OCI-LY7 (cell line): Measurements from ENCODE around the gene PLA1A. TPM values are rescaled to one million over a fixed set of nuclear protein-coding genes. Genes with fewer than 3 reads are reported as not detected.

Experiments used
- BruUV-seq: library from RNA; stranded (reverse); fragments of 400-500 nt; replicated peaks from 2 replicates; lab custom pipeline; 2021; lab: Mats Ljungman, UMichigan
- CTCF ChIA-PET: fragments of 300-600 bp; sonication (Branson Sonifier 250); formaldehyde crosslinking; loops from one replicate; lab custom pipeline; 2022; ENCODE audit warnings: antibody characterized with exemption; ENCODE audit not compliant: unreplicated experiment; lab: Charles Lee
- POLR2A ChIA-PET: fragments of 300-600 bp; sonication (Branson Sonifier 250); formaldehyde crosslinking; loops from one replicate; lab custom pipeline; 2022; ENCODE audit warnings: antibody characterized with exemption; lab: Charles Lee
- DNase-seq: peaks from one replicate; pipeline ENCODE4 v3.0.0-alpha.2; 2015; ENCODE audit warnings: low spot score
- H2AFZ ChIP-seq: fragments of 200-600 bp; sonication (generic), shearing (Covaris generic); 2 replicates; pipeline ENCODE4 v1.6.1; 2014; ENCODE audit warnings: mild to moderate bottlenecking, antibody characterized with exemption, low read length, moderate library complexity
- H3K27ac ChIP-seq: fragments of 200-600 bp; sonication (generic); 2 replicates; pipeline ENCODE4 v1.5.1; 2014; ENCODE audit warnings: mixed run types, low read depth, mild to moderate bottlenecking, moderate library complexity, low read length, inconsistent platforms; ENCODE audit not compliant: poor library complexity, severe bottlenecking
- H3K36me3 ChIP-seq: fragments of 200-600 bp; sonication (generic); 2 replicates; pipeline ENCODE4 v1.6.1; 2014; ENCODE audit warnings: mild to moderate bottlenecking, antibody characterized with exemption, low read length, moderate library complexity, mixed read lengths; ENCODE audit not compliant: insufficient read depth
- H3K4me1 ChIP-seq: fragments of 200-600 bp; sonication (generic); 2 replicates; pipeline ENCODE4 v1.5.1; 2014; ENCODE audit warnings: mild to moderate bottlenecking, low read length; ENCODE audit not compliant: insufficient read depth, poor library complexity, severe bottlenecking
- H3K4me2 ChIP-seq: fragments of 200-600 bp; sonication (generic); 2 replicates; pipeline ENCODE4 v1.6.1; 2014; ENCODE audit warnings: mild to moderate bottlenecking, low read length
- H3K4me3 ChIP-seq: fragments of 200-600 bp; sonication (generic); 2 replicates; pipeline ENCODE4 v1.5.1; 2014; ENCODE audit warnings: mild to moderate bottlenecking, low read depth, low read length; ENCODE audit not compliant: poor library complexity, severe bottlenecking
- H3K79me2 ChIP-seq: fragments of 200-600 bp; sonication (generic); 2 replicates; pipeline ENCODE4 v1.6.1; 2016; ENCODE audit warnings: low read depth, mild to moderate bottlenecking, low read length, moderate library complexity, mixed read lengths; ENCODE audit not compliant: insufficient read depth
- H3K9me2 ChIP-seq: fragments of 200-600 bp; sonication (generic); 2 replicates; pipeline ENCODE4 v1.6.1; 2016; ENCODE audit warnings: mild to moderate bottlenecking, low read length, mixed read lengths; ENCODE audit not compliant: insufficient read depth
- H3K9me3 ChIP-seq: fragments of 200-600 bp; sonication (generic); 2 replicates; pipeline ENCODE4 v1.6.1; 2014; ENCODE audit warnings: mild to moderate bottlenecking, mixed run types, low read length, mixed read lengths
- H4K20me1 ChIP-seq: fragments of 200-600 bp; sonication (generic); 2 replicates; pipeline ENCODE4 v1.6.1; 2014; ENCODE audit warnings: mild to moderate bottlenecking, antibody characterized with exemption, low read length, moderate library complexity, mixed read lengths; ENCODE audit not compliant: insufficient read depth
- CTCF ChIP-seq: fragments of 200-600 bp; sonication (generic); conservative IDR thresholded peaks from 2 replicates; pipeline ENCODE4 v1.5.1; 2014; ENCODE audit warnings: mild to moderate bottlenecking, antibody characterized with exemption, low read length, moderate library complexity, mixed read lengths
- EZH2phosphoT487 ChIP-seq: fragments of 200-600 bp; sonication (generic); IDR thresholded peaks from 2 replicates; pipeline ENCODE4 v1.6.1; 2018; ENCODE audit warnings: low read depth, borderline replicate concordance, mild to moderate bottlenecking, mixed run types, antibody characterized with exemption, low read length, moderate library complexity, mixed read lengths
- intact Hi-C: fragments of 100-400 bp; cut with micrococcal nuclease; formaldehyde crosslinking; loops from one replicate; pipeline ENCODE4 v1.10.0; 2022; ENCODE audit not compliant: unreplicated experiment
- total RNA-seq, 2 experiments: library from RNA; depleted of rRNA in 1 of 2; stranded (reverse); fragments of >200 nt in 1 of 2; shearing (Covaris generic) in 1 of 2; gene quantifications; 2 replicates each; pipeline ENCODE4 v1.2.3, GENCODE V29; 2014 to 2022

The PLA1A gene
- total RNA-seq, 2 experiments from 2014 or later: not detected

DNA sequence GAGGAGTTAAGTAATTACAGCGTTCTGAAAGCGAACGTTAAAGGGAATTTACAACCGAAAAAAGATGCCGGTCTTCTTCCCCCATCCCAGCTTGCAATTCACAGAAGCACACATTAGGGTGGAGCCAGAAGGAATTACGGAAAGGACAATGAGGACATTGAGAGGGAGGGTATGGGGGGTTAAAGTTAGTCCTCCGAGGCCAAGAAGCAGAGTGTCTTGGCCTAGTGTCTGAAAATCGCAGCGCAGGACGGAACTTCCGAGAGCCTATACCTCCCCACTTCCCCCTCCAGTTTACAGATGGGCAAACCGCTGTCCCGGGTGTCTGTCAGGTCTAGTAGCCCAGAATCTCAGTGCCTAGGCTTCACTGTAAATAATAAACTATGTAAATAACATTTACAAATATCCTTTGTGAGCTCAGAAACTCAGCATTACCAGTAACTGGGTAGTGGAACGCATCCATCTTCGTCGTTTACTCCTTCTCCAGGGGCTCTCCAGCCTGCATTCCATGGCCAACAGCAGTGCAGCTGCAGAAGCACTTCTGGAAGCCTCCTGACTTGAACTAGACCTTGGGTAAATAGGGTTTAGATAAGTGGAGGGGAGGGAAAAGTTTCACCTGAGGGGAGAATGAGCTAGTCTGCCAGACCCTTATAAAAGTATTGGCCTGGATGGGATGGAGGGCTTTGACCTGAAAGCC is 17.5 kb upstream of the PLA1A start:
- Histone ChIP-seq H3K27ac (no peak overlapping the region), H3K9me3 (no peaks in the 10 kb centered on the region), H3K9me2 (no peaks in the 10 kb centered on the region), H3K4me1 (peaks cover 6% of the 10 kb centered on the region), H3K36me3 (no peaks in the 10 kb centered on the region), H3K4me2 (peak overlapping the region; percentile 44), H3K79me2 (no peaks in the 10 kb centered on the region), H2AFZ (peak overlapping the region; percentile 96), H3K4me3 (peak overlapping the region; percentile 42), H4K20me1 (no peaks in the 10 kb centered on the region)
- intact Hi-C loops: no loop called here
- peak; percentile 28 for DNase-seq
- POLR2A ChIA-PET: interaction anchor here (0.7 kb wide), 2 partner anchors 13 to 339 kb away, joined by 3 read pairs; no protein-coding TSS in a partner anchor
- CTCF ChIA-PET: no interaction called here
- BruUV-seq: no TSS peak
- TF ChIP-seq CTCF: no peak
- TF ChIP-seq EZH2phosphoT487: no peak

DNA sequence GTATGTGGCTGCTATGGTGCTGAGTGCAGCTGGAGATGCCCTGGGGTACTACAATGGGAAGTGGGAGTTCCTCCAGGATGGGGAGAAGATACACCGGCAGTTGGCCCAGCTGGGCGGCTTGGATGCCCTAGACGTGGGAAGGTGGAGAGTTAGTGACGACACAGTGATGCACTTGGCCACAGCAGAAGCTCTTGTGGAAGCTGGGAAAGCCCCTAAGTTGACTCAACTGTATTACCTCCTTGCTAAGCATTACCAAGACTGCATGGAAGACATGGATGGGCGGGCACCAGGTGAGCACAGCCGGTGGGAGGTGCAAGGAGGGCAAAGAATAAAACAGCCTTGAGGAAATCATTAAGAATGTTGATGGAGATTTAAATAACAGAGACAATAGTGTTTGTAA is 15.5 kb upstream of the PLA1A start:
- Histone ChIP-seq H4K20me1 (no peaks in the 10 kb centered on the region), H3K9me3 (no peaks in the 10 kb centered on the region), H3K79me2 (no peaks in the 10 kb centered on the region), H3K9me2 (no peaks in the 10 kb centered on the region), H3K4me1 (peaks cover 6% of the 10 kb centered on the region), H3K4me3 (no peak overlapping the region), H3K36me3 (no peaks in the 10 kb centered on the region), H3K4me2 (no peak overlapping the region), H2AFZ (no peak overlapping the region), H3K27ac (no peak overlapping the region)
- intact Hi-C loops: no loop called here
- POLR2A ChIA-PET: interaction anchor here (0.6 kb wide), 1 partner anchor 244 kb away, joined by 3 read pairs; no protein-coding TSS in a partner anchor
- CTCF ChIA-PET: no interaction called here
- BruUV-seq: no TSS peak
- no peak for DNase-seq
- TF ChIP-seq EZH2phosphoT487: no peak
- TF ChIP-seq CTCF: no peak

DNA sequence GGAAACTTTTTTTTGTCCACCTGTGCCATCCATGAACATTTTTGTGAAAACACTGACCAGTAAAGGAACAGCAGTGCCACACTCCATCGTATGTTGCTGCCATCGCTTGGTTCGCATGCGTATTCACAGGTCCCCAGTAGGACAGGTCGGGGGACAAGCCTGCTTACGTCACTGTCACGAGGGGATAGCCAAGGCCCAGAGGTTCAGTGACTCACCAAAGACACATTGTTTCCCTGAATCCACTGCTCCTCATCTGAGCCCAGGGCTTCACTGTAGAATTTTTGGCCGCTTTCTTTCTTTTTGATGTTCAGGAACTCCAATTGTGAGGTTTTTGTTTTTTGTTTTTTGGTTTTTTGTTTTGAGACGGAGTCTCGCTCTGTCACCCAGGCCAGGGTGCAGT is 12.5 kb upstream of the PLA1A start:
- intact Hi-C loops: no loop called here
- Histone ChIP-seq H3K36me3 (no peaks in the 10 kb centered on the region), H3K4me3 (no peak overlapping the region), H2AFZ (no peak overlapping the region), H3K9me3 (no peaks in the 10 kb centered on the region), H3K4me1 (peaks cover 10% of the 10 kb centered on the region), H3K9me2 (no peaks in the 10 kb centered on the region), H3K27ac (no peak overlapping the region), H3K4me2 (no peak overlapping the region), H3K79me2 (no peaks in the 10 kb centered on the region), H4K20me1 (no peaks in the 10 kb centered on the region)
- BruUV-seq: no TSS peak
- no peak for TF ChIP-seq EZH2phosphoT487
- TF ChIP-seq CTCF: no peak
- ChIA-PET POLR2A (interaction anchor here (1.0 kb wide), 1 partner anchor 8 kb away, joined by 3 read pairs; no protein-coding TSS in a partner anchor), CTCF (no interaction called here)
- no peak for DNase-seq
